Ishikawa (cell line): ENCODE measurements around the gene SAE1.

Source experiments
- CEBPB ChIP-seq: IDR thresholded peaks from 2 replicates; pipeline ENCODE4 v1.6.1; 2012
- CREB1 ChIP-seq: IDR thresholded peaks from 2 replicates; pipeline ENCODE4 v1.6.1; 2012; ENCODE audit warnings: low read depth
- EGR1 ChIP-seq: IDR thresholded peaks from 2 replicates; pipeline ENCODE4 v1.6.1; 2012
- EP300 ChIP-seq: IDR thresholded peaks from 2 replicates; pipeline ENCODE4 v1.6.1; 2012; ENCODE audit warnings: borderline replicate concordance
- FOXM1 ChIP-seq: IDR thresholded peaks from 2 replicates; pipeline ENCODE4 v1.6.1; 2012; ENCODE audit warnings: low read depth, borderline replicate concordance
- NFIC ChIP-seq: IDR thresholded peaks from 2 replicates; pipeline ENCODE4 v1.6.1; 2012
- RAD21 ChIP-seq: IDR thresholded peaks from 2 replicates; pipeline ENCODE4 v1.6.1; 2012; ENCODE audit warnings: low read depth
- TAF1 ChIP-seq: IDR thresholded peaks from 2 replicates; pipeline ENCODE4 v1.6.1; 2012; ENCODE audit warnings: low read depth, mild to moderate bottlenecking
- TCF12 ChIP-seq: IDR thresholded peaks from 2 replicates; pipeline ENCODE4 v1.6.1; 2012; ENCODE audit warnings: low read depth
- TEAD4 ChIP-seq: IDR thresholded peaks from 2 replicates; pipeline ENCODE4 v1.6.1; 2012
- YY1 ChIP-seq: IDR thresholded peaks from 2 replicates; pipeline ENCODE4 v1.6.1; 2012; ENCODE audit warnings: low read depth
- ZBTB7A ChIP-seq: IDR thresholded peaks from 2 replicates; pipeline ENCODE4 v1.6.1; 2012; ENCODE audit warnings: low read depth
- TF ChIP-seq, protein P1 (sequence below): IDR thresholded peaks from 2 replicates; pipeline ENCODE4 v1.6.1; 2012; ENCODE audit warnings: low read depth, mild to moderate bottlenecking
- TF ChIP-seq, protein P2 (sequence below): IDR thresholded peaks from 2 replicates; pipeline ENCODE4 v1.6.1; 2012
- TF ChIP-seq, protein P3 (sequence below): IDR thresholded peaks from 2 replicates; pipeline ENCODE4 v1.6.1; 2012

Gene SAE1

DNA sequence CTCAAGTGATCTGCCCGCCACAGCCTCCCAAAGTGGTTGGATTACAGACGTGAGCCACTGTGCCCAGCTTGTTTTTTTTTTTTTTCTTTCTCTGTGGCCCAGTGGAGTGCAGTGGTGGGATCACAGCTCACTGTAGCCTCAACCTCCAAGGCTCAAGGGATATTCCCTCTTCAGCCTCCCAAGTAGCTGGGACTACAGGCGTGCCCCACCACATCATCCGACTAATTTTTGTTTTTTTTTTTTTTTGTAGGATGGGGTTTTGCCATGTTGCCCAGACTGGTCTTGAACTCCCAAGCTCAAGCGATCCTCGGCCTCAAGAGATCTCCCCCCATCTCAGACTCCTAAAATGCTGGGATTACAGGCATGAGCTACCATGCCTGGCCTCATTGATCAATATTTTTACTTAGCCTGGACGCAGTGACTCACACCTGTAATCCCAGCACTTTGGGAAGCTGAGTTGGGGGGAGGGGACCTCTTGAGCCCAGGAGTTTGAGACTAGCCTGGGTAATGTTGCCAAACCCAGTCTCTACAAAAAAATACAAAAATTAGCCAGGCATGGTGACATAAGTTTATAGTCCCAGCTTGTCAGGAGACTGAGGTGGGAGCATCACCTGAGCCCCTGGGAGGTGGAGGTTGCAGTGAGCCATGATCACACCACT, 1.7 kb downstream of the SAE1 start:
- TF ChIP-seq FOXM1 = no peak
- TF ChIP-seq CREB1 = no peak
- TF ChIP-seq, protein P1, sequence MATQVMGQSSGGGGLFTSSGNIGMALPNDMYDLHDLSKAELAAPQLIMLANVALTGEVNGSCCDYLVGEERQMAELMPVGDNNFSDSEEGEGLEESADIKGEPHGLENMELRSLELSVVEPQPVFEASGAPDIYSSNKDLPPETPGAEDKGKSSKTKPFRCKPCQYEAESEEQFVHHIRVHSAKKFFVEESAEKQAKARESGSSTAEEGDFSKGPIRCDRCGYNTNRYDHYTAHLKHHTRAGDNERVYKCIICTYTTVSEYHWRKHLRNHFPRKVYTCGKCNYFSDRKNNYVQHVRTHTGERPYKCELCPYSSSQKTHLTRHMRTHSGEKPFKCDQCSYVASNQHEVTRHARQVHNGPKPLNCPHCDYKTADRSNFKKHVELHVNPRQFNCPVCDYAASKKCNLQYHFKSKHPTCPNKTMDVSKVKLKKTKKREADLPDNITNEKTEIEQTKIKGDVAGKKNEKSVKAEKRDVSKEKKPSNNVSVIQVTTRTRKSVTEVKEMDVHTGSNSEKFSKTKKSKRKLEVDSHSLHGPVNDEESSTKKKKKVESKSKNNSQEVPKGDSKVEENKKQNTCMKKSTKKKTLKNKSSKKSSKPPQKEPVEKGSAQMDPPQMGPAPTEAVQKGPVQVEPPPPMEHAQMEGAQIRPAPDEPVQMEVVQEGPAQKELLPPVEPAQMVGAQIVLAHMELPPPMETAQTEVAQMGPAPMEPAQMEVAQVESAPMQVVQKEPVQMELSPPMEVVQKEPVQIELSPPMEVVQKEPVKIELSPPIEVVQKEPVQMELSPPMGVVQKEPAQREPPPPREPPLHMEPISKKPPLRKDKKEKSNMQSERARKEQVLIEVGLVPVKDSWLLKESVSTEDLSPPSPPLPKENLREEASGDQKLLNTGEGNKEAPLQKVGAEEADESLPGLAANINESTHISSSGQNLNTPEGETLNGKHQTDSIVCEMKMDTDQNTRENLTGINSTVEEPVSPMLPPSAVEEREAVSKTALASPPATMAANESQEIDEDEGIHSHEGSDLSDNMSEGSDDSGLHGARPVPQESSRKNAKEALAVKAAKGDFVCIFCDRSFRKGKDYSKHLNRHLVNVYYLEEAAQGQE = no peak
- TF ChIP-seq RAD21 = no peak

DNA sequence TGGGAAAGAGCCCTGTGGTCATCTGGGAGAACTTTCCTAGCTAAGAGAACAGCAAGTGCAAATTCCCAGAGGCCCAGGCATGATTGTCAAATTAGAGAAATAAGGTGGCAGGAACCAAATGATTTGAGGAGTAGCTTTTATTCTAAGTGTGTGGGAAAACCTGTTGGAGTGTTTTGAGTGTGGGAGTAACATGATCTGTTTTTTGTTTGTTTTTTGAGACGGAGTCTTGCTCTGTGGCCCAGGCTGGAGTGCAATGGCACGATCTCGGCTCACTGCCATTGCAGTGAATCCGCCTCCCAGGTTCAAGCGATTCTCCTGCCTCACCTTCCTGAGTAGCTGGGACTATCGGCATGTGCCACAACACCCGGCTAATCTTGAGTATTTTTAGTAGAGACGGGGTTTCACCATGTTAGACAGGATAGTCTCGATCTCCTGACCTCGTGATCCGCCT, 2.4 kb downstream of the SAE1 start:
- TF ChIP-seq NFIC = no peak
- TF ChIP-seq TEAD4 = no peak
- no peak for TF ChIP-seq FOXM1
- TF ChIP-seq, protein P1 = no peak
- no peak for TF ChIP-seq TAF1
- no peak for TF ChIP-seq TCF12
- no peak for TF ChIP-seq CREB1
- no peak for TF ChIP-seq EP300
- no peak for TF ChIP-seq ZBTB7A

DNA sequence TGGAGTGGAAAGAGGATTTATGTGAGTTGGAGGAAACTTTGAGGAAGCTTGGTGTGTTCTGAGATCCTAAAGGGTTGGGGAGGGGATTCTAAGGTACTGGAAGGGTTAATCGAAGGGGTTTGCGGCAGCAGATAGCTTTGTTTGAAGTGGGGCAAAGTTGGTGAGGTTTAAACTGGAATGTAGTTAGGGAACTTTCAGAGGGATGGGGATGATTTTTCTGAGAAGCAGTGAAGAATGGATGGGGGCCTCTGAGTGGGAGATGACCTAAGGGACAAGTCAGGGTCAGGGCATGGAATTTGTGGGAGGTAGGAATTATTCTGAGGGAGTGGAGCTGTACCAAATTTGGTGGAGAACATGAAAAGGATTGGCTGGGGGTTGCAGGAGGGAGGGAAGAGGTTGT, 3.9 kb downstream of the SAE1 start:
- TF ChIP-seq, protein P2, sequence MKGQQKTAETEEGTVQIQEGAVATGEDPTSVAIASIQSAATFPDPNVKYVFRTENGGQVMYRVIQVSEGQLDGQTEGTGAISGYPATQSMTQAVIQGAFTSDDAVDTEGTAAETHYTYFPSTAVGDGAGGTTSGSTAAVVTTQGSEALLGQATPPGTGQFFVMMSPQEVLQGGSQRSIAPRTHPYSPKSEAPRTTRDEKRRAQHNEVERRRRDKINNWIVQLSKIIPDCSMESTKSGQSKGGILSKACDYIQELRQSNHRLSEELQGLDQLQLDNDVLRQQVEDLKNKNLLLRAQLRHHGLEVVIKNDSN = no peak
- TF ChIP-seq NFIC (no peak), FOXM1 (no peak), TEAD4 (no peak), YY1 (no peak), TCF12 (no peak)
- TF ChIP-seq, protein P1 = no peak
- TF ChIP-seq, protein P3, sequence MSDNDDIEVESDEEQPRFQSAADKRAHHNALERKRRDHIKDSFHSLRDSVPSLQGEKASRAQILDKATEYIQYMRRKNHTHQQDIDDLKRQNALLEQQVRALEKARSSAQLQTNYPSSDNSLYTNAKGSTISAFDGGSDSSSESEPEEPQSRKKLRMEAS = no peak

DNA sequence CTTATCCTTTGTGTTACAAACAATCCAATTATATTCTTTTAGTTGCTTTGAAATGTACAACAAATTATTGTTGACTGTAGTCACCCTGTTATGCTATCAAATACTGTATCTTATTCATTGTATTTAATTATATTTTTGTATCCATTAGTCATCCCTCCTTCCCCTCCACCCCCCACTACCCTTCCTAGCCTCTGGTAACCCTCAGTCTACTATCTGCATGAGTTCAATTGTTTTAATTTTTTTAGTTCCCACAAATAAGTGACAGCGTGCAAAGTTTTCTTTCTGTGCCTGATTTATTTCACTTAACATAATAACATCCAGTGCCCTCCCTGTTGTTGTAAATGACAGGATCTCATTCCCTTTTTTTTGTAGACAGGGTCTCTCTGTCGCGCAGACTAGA, 4.5 kb downstream of the SAE1 start:
- TF ChIP-seq YY1 (no peak), EP300 (no peak), ZBTB7A (no peak), FOXM1 (no peak), NFIC (no peak), TCF12 (no peak), CREB1 (no peak), CEBPB (no peak), RAD21 (no peak), TAF1 (no peak), EGR1 (no peak), TEAD4 (no peak)
- TF ChIP-seq, protein P2 = no peak
- TF ChIP-seq, protein P1 = no peak
- TF ChIP-seq, protein P3 = no peak
